Measurements from ENCODE around the gene HHIPL1. TPM values are rescaled to one million over a fixed set of nuclear protein-coding genes. Genes with fewer than 3 reads are reported as not detected.
"Not testable (repeated sequence)": the region's sequence is repeated elsewhere in the genome, so short reads cannot be mapped to it uniquely, and the experiment has no call there.

The HHIPL1 gene
- total RNA-seq, 2 experiments from 2014 or later: not detected

DNA sequence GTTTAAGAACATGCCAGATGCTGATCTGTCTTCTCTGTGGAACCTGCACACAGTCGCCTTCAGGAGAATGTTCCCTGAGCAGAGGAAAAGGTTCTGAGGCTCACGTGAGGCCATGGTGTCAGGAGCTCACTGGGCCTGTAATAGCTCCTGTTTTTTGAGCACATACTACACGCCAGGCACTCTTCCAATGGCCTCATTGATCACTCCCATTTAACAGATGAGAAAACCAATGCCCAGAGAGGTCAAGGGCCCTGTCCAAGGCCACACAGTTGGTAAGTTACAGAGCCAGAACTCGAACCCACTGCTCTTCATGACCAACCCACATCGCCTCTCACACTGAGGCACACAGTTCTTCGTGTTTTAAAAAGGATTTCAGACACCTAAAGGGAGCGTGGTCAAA, 7.3 kb upstream of the HHIPL1 start:
- DNase-seq: no peak
- no peaks in the 10 kb centered on the region for H3K9me3 ChIP-seq (ENCODE audit: control insufficient read depth in 1 of 2, insufficient read depth in 1 of 2, low read length in 2 of 2)
- CTCF ChIA-PET: no interaction called here
- no peak overlapping the region for H3K27ac Mint-ChIP-seq
- H3K36me3 ChIP-seq (ENCODE audit: insufficient read depth, low read length): no peaks in the 10 kb centered on the region
- H3K4me1 ChIP-seq (ENCODE audit: insufficient read depth, low read length): no peaks in the 10 kb centered on the region
- POLR2A ChIA-PET: no interaction called here
- no peaks in the 10 kb centered on the region for H3K27me3 Mint-ChIP-seq
- TF ChIP-seq, protein P1, sequence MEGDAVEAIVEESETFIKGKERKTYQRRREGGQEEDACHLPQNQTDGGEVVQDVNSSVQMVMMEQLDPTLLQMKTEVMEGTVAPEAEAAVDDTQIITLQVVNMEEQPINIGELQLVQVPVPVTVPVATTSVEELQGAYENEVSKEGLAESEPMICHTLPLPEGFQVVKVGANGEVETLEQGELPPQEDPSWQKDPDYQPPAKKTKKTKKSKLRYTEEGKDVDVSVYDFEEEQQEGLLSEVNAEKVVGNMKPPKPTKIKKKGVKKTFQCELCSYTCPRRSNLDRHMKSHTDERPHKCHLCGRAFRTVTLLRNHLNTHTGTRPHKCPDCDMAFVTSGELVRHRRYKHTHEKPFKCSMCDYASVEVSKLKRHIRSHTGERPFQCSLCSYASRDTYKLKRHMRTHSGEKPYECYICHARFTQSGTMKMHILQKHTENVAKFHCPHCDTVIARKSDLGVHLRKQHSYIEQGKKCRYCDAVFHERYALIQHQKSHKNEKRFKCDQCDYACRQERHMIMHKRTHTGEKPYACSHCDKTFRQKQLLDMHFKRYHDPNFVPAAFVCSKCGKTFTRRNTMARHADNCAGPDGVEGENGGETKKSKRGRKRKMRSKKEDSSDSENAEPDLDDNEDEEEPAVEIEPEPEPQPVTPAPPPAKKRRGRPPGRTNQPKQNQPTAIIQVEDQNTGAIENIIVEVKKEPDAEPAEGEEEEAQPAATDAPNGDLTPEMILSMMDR (IDR thresholded peaks at IDR 0.05): no peak
- H3K4me3 ChIP-seq (ENCODE audit: low read length): no peak overlapping the region
- H3K4me1 Mint-ChIP-seq (ENCODE audit: low read depth): no peaks in the 10 kb centered on the region
- no peak overlapping the region for H3K27ac ChIP-seq (ENCODE audit: low read depth in 1 of 2, low read length in 2 of 2)
- no peaks in the 10 kb centered on the region for H3K9me3 Mint-ChIP-seq
- intact Hi-C loops (cut with DNase I, micrococcal nuclease): no loop called here
- no peaks in the 10 kb centered on the region for H3K27me3 ChIP-seq (ENCODE audit: control insufficient read depth in 1 of 2, insufficient read depth in 2 of 2, low read length in 2 of 2)
- no peak for ATAC-seq (ENCODE audit: poor library complexity)
- no peak overlapping the region for H3K4me3 Mint-ChIP-seq
- no peaks in the 10 kb centered on the region for H3K36me3 Mint-ChIP-seq (ENCODE audit: low read depth)

DNA sequence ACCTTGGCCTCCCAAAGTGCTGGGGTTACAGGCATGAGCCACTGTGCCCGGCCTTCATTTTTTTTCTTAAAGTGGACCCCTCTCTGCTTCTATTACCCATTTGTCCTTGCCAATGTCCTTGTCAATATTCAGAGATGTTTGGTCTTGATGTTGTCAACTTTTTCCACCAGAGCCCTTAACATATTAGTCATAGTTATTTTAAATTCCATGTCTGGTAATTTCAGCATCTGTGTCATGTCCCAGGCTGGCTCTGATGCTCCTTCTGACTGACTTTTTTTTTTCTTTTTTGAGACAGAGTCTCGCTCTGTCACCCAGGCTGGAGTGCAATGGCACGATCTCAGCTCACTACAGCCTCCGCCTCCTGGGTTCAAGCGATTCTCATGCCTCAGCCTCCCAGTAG, 2.2 kb upstream of the HHIPL1 start:
- H3K36me3 ChIP-seq (ENCODE audit: insufficient read depth, low read length); H3K4me3 Mint-ChIP-seq; CTCF ChIA-PET; H3K27ac Mint-ChIP-seq; intact Hi-C loops (cut with DNase I, micrococcal nuclease); DNase-seq; H3K9me3 Mint-ChIP-seq; H3K36me3 Mint-ChIP-seq (ENCODE audit: low read depth); H3K4me1 ChIP-seq (ENCODE audit: insufficient read depth, low read length); POLR2A ChIA-PET; H3K27ac ChIP-seq (ENCODE audit: low read depth in 1 of 2, low read length in 2 of 2); H3K4me3 ChIP-seq (ENCODE audit: low read length); ATAC-seq (ENCODE audit: poor library complexity); H3K4me1 Mint-ChIP-seq (ENCODE audit: low read depth); H3K9me3 ChIP-seq (ENCODE audit: control insufficient read depth in 1 of 2, insufficient read depth in 1 of 2, low read length in 2 of 2): not testable (repeated sequence)
- H3K27me3 Mint-ChIP-seq: peaks cover 21% of the 10 kb centered on the region
- H3K27me3 ChIP-seq (ENCODE audit: control insufficient read depth in 1 of 2, insufficient read depth in 2 of 2, low read length in 2 of 2): peaks cover 16 to 28% of the 10 kb centered on the region in 2 experiments

DNA sequence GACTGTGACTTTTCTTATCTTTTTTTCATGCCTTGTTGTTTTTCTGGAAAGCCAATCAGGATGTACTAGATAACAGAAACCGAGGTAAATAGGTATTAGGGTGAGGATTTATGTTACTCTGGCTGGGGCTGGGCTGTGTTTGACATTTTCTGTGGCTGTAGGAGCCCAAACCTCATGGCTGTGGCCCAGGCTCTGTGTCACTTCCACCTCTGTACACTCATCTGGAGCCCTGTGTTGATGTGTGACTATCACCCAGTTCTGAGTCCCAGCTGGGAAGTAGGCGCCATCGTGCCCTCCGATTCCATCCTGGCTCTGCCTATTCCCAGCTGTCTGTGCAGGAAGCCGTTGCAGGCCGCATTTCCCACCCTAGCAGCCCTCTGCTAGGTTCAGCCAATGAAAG, 1.6 kb upstream of the HHIPL1 start:
- H3K36me3 Mint-ChIP-seq (ENCODE audit: low read depth): no peaks in the 10 kb centered on the region
- ATAC-seq (ENCODE audit: poor library complexity) (no peak), DNase-seq (no peak)
- POLR2A ChIA-PET: interaction anchor here (0.7 kb wide), 1 partner anchor 40 kb away, joined by 3 read pairs; no protein-coding TSS in a partner anchor
- H3K9me3 Mint-ChIP-seq: no peaks in the 10 kb centered on the region
- H3K27me3 Mint-ChIP-seq: peaks cover 26% of the 10 kb centered on the region
- Histone ChIP-seq H3K4me1 (ENCODE audit: insufficient read depth, low read length) (peaks cover 6% of the 10 kb centered on the region), H3K4me3 (ENCODE audit: low read length) (no peak overlapping the region), H3K36me3 (ENCODE audit: insufficient read depth, low read length) (no peaks in the 10 kb centered on the region), H3K27ac (ENCODE audit: low read depth in 1 of 2, low read length in 2 of 2) (no peak overlapping the region), H3K9me3 (ENCODE audit: control insufficient read depth in 1 of 2, insufficient read depth in 1 of 2, low read length in 2 of 2) (peaks cover 0 to 5% of the 10 kb centered on the region in 2 experiments), H3K27me3 (ENCODE audit: control insufficient read depth in 1 of 2, insufficient read depth in 2 of 2, low read length in 2 of 2) (peaks cover 19 to 30% of the 10 kb centered on the region in 2 experiments)
- CTCF ChIA-PET: no interaction called here
- H3K4me3 Mint-ChIP-seq: no peak overlapping the region
- no peaks in the 10 kb centered on the region for H3K4me1 Mint-ChIP-seq (ENCODE audit: low read depth)
- intact Hi-C loops (cut with DNase I, micrococcal nuclease): no loop called here
- no peak overlapping the region for H3K27ac Mint-ChIP-seq
- TF ChIP-seq, protein P1 (IDR thresholded peaks at IDR 0.05): no peak

DNA sequence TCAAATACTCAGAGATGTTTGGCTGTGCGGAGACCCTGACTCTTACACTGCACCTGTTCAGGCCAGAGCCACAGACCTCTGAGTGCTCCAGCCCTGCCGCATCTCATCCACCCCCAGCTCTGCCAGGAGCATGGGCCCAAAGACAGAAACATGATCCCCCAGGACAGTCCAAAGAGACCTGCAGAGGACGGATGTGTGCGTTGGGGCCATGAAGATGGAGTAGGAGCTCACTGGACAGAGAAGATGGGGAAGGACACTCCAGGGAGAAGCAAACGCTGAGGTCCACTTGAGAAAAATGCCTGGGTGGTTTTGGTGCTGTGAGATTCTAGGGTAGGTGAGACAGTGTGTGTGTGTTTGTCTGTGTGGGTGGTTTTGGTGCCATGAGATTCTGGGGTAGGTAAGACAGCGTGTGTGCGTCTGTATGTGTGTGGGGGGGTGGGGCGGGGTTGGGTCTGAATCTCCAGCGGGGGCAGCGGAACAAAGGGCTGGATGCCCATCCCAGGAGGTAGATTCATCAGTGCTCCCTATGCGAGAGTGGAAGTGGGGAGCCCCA, 818 bp upstream of the HHIPL1 start:
- Mint-ChIP-seq H3K27me3 (peaks cover 34% of the 10 kb centered on the region), H3K9me3 (no peaks in the 10 kb centered on the region), H3K4me3 (no peak overlapping the region), H3K4me1 (ENCODE audit: low read depth) (no peaks in the 10 kb centered on the region), H3K36me3 (ENCODE audit: low read depth) (no peaks in the 10 kb centered on the region), H3K27ac (no peak overlapping the region)
- Histone ChIP-seq H3K27me3 (ENCODE audit: control insufficient read depth in 1 of 2, insufficient read depth in 2 of 2, low read length in 2 of 2) (peaks cover 21 to 30% of the 10 kb centered on the region in 2 experiments), H3K4me1 (ENCODE audit: insufficient read depth, low read length) (peaks cover 6% of the 10 kb centered on the region), H3K4me3 (ENCODE audit: low read length) (no peak overlapping the region), H3K27ac (ENCODE audit: low read depth in 1 of 2, low read length in 2 of 2) (no peak overlapping the region), H3K9me3 (ENCODE audit: control insufficient read depth in 1 of 2, insufficient read depth in 1 of 2, low read length in 2 of 2) (peaks cover 0 to 5% of the 10 kb centered on the region in 2 experiments), H3K36me3 (ENCODE audit: insufficient read depth, low read length) (no peaks in the 10 kb centered on the region)
- CTCF ChIA-PET: no interaction called here
- TF ChIP-seq, protein P1 (IDR thresholded peaks at IDR 0.05): no peak
- ATAC-seq (ENCODE audit: poor library complexity) (no peak), DNase-seq (no peak)
- POLR2A ChIA-PET: interaction anchor here (0.7 kb wide), 1 partner anchor 41 kb away, joined by 3 read pairs; no protein-coding TSS in a partner anchor
- intact Hi-C loops (cut with DNase I, micrococcal nuclease): no loop called here

Data from CD4-positive, alpha-beta T cell (primary cell).